Type B pancreatic cell (in vitro differentiated cells): ENCODE data around the gene RETNLB. TPM values are rescaled to one million over a fixed set of nuclear protein-coding genes. Genes with fewer than 3 reads are reported as not detected.

Experiments
- DNase-seq: peaks from one replicate; pipeline ENCODE4 v3.0.0; 2021; ENCODE audit warnings: mixed read lengths; ENCODE audit not compliant: unreplicated experiment; ENCODE audit errors: extremely low spot score
- H3K27ac Mint-ChIP-seq: 2 replicates; pipeline ENCODE4 v1.8.0; 2021; ENCODE audit warnings: mild to moderate bottlenecking, mixed read lengths
- H3K27me3 Mint-ChIP-seq: 2 replicates; pipeline ENCODE4 v1.8.0; 2021; ENCODE audit warnings: mixed read lengths
- H3K36me3 Mint-ChIP-seq: 2 replicates; pipeline ENCODE4 v1.8.0; 2021; ENCODE audit warnings: mixed read lengths
- H3K4me1 Mint-ChIP-seq: one replicate; pipeline ENCODE4 v1.8.0; 2021; ENCODE audit warnings: mixed read lengths; ENCODE audit not compliant: unreplicated experiment
- H3K4me3 Mint-ChIP-seq: 2 replicates; pipeline ENCODE4 v1.8.0; 2021; ENCODE audit warnings: mild to moderate bottlenecking, mixed read lengths
- H3K9me3 Mint-ChIP-seq: 2 replicates; pipeline ENCODE4 v1.8.0; 2021; ENCODE audit warnings: mixed read lengths
- CTCF ChIP-seq: fragments of 200-600 bp; sonication (generic); conservative IDR thresholded peaks from 2 replicates; pipeline ENCODE4 v1.5.0; 2021; ENCODE audit warnings: antibody characterized with exemption, mild to moderate bottlenecking
- long read RNA-seq: library from polyadenylated mRNA; unstranded; transcript quantifications from one replicate; pipeline ENCODE4 v2.0.0, GENCODE V29; 2020
- total RNA-seq: library from RNA; stranded (reverse); gene quantifications from 2 replicates; pipeline ENCODE4 v1.2.1, GENCODE V29; 2021; ENCODE audit warnings: low replicate concordance

RETNLB gene, protein sequence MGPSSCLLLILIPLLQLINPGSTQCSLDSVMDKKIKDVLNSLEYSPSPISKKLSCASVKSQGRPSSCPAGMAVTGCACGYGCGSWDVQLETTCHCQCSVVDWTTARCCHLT
- 1.1 TPM in 1 of 2 replicates, not detected in the other for total RNA-seq
- long read RNA-seq: 0 reads

- Mint-ChIP-seq H3K27me3 (peaks cover 6% of the 10 kb centered on the region), H3K4me1 (no peaks in the 10 kb centered on the region), H3K9me3 (no peaks in the 10 kb centered on the region), H3K36me3 (no peaks in the 10 kb centered on the region), H3K4me3 (no peak within 1 kb of the TSS), H3K27ac (no peak within 1 kb of the TSS)
- DNase-seq: no peak
- TF ChIP-seq CTCF: no peak
These were observed at the start of gene RETNLB for GRCh38 chr3:108757404-108757982. Gene RETNLB (minus strand): TSS chr3:108757410. CDS start chr3:108757185, 225 bp downstream.

GRCh38 chr3:108806316-108806715 is 49.1 kb upstream of the RETNLB start:
- no peak overlapping the region for H3K27ac Mint-ChIP-seq
- no peaks in the 10 kb centered on the region for H3K27me3 Mint-ChIP-seq
- H3K4me3 Mint-ChIP-seq: no peak overlapping the region
- H3K9me3 Mint-ChIP-seq: peaks cover 11% of the 10 kb centered on the region
- H3K4me1 Mint-ChIP-seq: no peaks in the 10 kb centered on the region
- TF ChIP-seq CTCF: no peak
- DNase-seq: no peak
- no peaks in the 10 kb centered on the region for H3K36me3 Mint-ChIP-seq

DNA sequence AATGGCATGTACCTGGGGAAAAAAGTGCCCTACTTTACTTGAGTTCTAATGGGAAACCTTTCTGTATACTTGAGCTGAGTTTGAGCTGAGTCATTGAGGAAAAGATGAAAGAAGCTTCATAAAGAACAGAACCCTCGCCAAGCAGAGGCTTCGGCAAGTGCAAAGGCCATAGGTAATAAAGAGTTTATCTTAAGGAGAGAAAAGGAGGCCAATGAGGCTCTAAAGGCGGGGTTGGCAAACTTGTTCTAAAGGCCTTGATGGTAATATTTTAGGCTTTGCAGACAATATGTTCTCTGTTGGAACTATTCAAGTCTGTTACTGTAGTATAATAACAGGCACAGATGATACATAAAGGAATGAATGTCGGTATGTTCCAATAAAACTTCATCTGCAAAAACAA is 47.8 kb upstream of the RETNLB start:
- H3K27ac Mint-ChIP-seq: no peak overlapping the region
- H3K9me3 Mint-ChIP-seq: peaks cover 11% of the 10 kb centered on the region
- no peaks in the 10 kb centered on the region for H3K36me3 Mint-ChIP-seq
- DNase-seq: no peak
- no peak for TF ChIP-seq CTCF
- no peaks in the 10 kb centered on the region for H3K4me1 Mint-ChIP-seq
- no peak overlapping the region for H3K4me3 Mint-ChIP-seq
- H3K27me3 Mint-ChIP-seq: no peaks in the 10 kb centered on the region

GRCh38 chr3:108804437-108804836 is 47.2 kb upstream of the RETNLB start:
- H3K9me3 Mint-ChIP-seq: peaks cover 11% of the 10 kb centered on the region
- H3K27me3 Mint-ChIP-seq: no peaks in the 10 kb centered on the region
- H3K4me1 Mint-ChIP-seq: no peaks in the 10 kb centered on the region
- no peak overlapping the region for H3K4me3 Mint-ChIP-seq
- no peak overlapping the region for H3K27ac Mint-ChIP-seq
- no peak for TF ChIP-seq CTCF
- no peaks in the 10 kb centered on the region for H3K36me3 Mint-ChIP-seq
- no peak for DNase-seq

DNA sequence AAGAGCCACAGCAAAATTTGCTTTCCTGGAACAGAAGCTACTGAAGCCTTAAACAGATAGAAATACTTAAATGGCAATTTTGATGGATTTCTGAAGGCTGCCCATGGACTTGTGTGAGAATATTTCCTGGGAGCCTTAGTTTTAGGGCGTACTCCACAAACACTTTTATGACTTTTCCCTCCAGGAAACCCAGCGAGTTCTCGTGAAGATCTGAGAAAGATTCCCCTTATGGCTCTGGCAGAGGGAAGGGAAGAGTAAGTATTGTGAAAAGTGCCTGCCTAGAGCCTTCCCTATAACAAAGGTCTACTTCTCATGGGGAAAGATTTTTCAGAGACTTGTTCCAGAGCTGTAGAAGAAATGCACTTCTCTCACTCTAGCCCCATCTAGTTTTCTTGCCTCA is 34.3 kb upstream of the RETNLB start:
- H3K4me1 Mint-ChIP-seq: no peaks in the 10 kb centered on the region
- no peaks in the 10 kb centered on the region for H3K27me3 Mint-ChIP-seq
- DNase-seq: no peak
- no peak for TF ChIP-seq CTCF
- H3K36me3 Mint-ChIP-seq: no peaks in the 10 kb centered on the region
- H3K27ac Mint-ChIP-seq: no peak overlapping the region
- H3K4me3 Mint-ChIP-seq: no peak overlapping the region
- no peaks in the 10 kb centered on the region for H3K9me3 Mint-ChIP-seq

DNA sequence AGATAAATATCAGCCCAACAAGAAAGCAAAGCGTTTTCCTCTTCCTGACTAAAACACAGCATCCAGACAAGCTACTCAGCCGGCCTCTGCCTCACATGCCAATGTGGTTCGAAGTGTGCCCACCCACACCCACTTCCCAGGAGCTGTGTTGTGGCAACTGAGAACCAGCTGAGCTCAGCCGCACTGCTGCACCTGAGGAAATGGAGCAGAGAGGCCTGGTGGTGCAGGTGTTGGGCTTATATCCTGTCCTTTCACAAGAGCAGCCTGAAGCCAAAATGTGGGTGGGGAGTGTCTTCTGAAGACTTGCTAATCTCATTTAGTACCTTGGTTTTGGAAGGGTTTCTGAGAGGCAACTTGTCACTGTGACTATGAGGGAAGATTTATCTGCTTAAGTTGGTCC is 23.0 kb upstream of the RETNLB start:
- no peaks in the 10 kb centered on the region for H3K4me1 Mint-ChIP-seq
- no peak overlapping the region for H3K4me3 Mint-ChIP-seq
- H3K27me3 Mint-ChIP-seq: peaks cover 3% of the 10 kb centered on the region
- H3K36me3 Mint-ChIP-seq: no peaks in the 10 kb centered on the region
- no peaks in the 10 kb centered on the region for H3K9me3 Mint-ChIP-seq
- TF ChIP-seq CTCF: no peak
- DNase-seq: no peak
- H3K27ac Mint-ChIP-seq: no peak overlapping the region
